HCT116 (cell line): ENCODE measurements around the gene PTPN22. TPM values are rescaled to one million over a fixed set of nuclear protein-coding genes. Genes with fewer than 3 reads are reported as not detected.

Source experiments
- ATAC-seq: fragments of 200-7000 bp; cut with Tn5 transposase; 2 replicates; pipeline ENCODE4 v1.9.1; 2020; ENCODE audit warnings: mild to moderate bottlenecking, moderate library complexity
- BruUV-seq: library from RNA; stranded (reverse); fragments of 400-500 nt; replicated peaks from 2 replicates; lab custom pipeline; 2021; lab: Mats Ljungman, UMichigan
- CTCF ChIA-PET: fragments of 300-600 bp; sonication (Branson Sonifier 250); formaldehyde crosslinking; loops from one replicate; lab custom pipeline; 2021; ENCODE audit warnings: antibody characterized with exemption; lab: Charles Lee
- POLR2A ChIA-PET: fragments of 300-600, 350-600 bp; sonication (Branson Sonifier 250); formaldehyde crosslinking; loops from one replicate; lab custom pipeline; 2021; ENCODE audit warnings: antibody characterized with exemption; lab: Charles Lee
- RAD21 ChIA-PET, 2 experiments: fragments of 300-600 bp; sonication (Branson Sonifier 250); formaldehyde crosslinking; loops; one replicate each; lab custom pipeline; 2023; ENCODE audit warnings: low total read pairs in 2 of 2; ENCODE audit not compliant: uncharacterized antibody in 2 of 2, unreplicated experiment in 2 of 2, low non-redundant PET in 1 of 2; lab: Charles Lee
- DNase-seq: peaks from one replicate; pipeline ENCODE4 v3.0.0-alpha.2; 2010; ENCODE audit warnings: low read depth, low spot score
- H2AFZ ChIP-seq: fragments of 200-600 bp; shearing (Covaris generic), sonication (generic); 2 replicates; pipeline ENCODE4 v1.6.1; 2017; ENCODE audit warnings: low read depth, mixed run types, mixed read lengths, antibody characterized with exemption, low read length; ENCODE audit not compliant: poor library complexity, severe bottlenecking
- H3K27ac ChIP-seq: 2 replicates; pipeline ENCODE4 v1.5.1; 2012; ENCODE audit warnings: low read depth, low read length
- H3K27me3 ChIP-seq: fragments of 200-600 bp; sonication (generic); 2 replicates; pipeline ENCODE4 v1.6.1; 2016; ENCODE audit warnings: mixed run types, low read length, mixed read lengths; ENCODE audit not compliant: insufficient read depth
- H3K36me3 ChIP-seq, 2 experiments: fragments of 200-500 bp in 1 of 2; fragments of 200-600 bp in 1 of 2; sonication (Bioruptor generic) in 1 of 2; sonication (generic) in 1 of 2; 2 replicates each; pipeline versions ENCODE4 v1.5.1 to v1.6.1; 2014 to 2016; ENCODE audit warnings: low read length in 2 of 2, inconsistent platforms in 1 of 2, mixed read lengths in 1 of 2, mixed run types in 1 of 2; ENCODE audit not compliant: insufficient read depth in 2 of 2, control insufficient read depth in 1 of 2
- H3K4me1 ChIP-seq, 2 experiments: fragments of 200-600 bp in 1 of 2; sonication (generic) in 1 of 2; 2 replicates each; pipeline versions ENCODE4 v1.5.1 to v1.6.1; 2012 to 2017; ENCODE audit warnings: low read length in 2 of 2, inconsistent platforms in 1 of 2, mild to moderate bottlenecking in 1 of 2, mixed read lengths in 1 of 2, mixed run types in 1 of 2, moderate library complexity in 1 of 2; ENCODE audit not compliant: insufficient read depth in 2 of 2, control insufficient read depth in 1 of 2
- H3K4me2 ChIP-seq: fragments of 200-600 bp; sonication (generic); 2 replicates; pipeline ENCODE4 v1.6.1; 2017; ENCODE audit warnings: mixed run types, low read length, mixed read lengths
- H3K4me3 ChIP-seq, 2 experiments: fragments of 200-600 bp in 1 of 2; sonication (generic) in 1 of 2; replicated peaks in 1 of 2; 2 replicates each; pipeline ENCODE4 v1.5.1; 2011 to 2016; ENCODE audit warnings: low read length in 2 of 2, control low read depth in 1 of 2, low read depth in 1 of 2, mild to moderate bottlenecking in 1 of 2, mixed read lengths in 1 of 2, mixed run types in 1 of 2
- H3K79me2 ChIP-seq: fragments of 200-600 bp; sonication (generic); 2 replicates; pipeline ENCODE4 v1.6.1; 2017; ENCODE audit warnings: mild to moderate bottlenecking, mixed run types, low read length, moderate library complexity, mixed read lengths; ENCODE audit not compliant: insufficient read depth
- H3K9ac ChIP-seq: fragments of 200-600 bp; sonication (generic); 2 replicates; pipeline ENCODE4 v1.6.1; 2016; ENCODE audit warnings: low read length, mixed read lengths
- H3K9me2 ChIP-seq: fragments of 200-600 bp; sonication (generic), shearing (Covaris generic); 2 replicates; pipeline ENCODE4 v1.6.1; 2017; ENCODE audit warnings: mixed run types, mild to moderate bottlenecking, moderate library complexity; ENCODE audit not compliant: insufficient read depth
- H3K9me3 ChIP-seq, 2 experiments: fragments of 200-500 bp in 1 of 2; fragments of 200-600 bp in 1 of 2; sonication (Bioruptor generic) in 1 of 2; sonication (generic) in 1 of 2; 2 replicates each; pipeline ENCODE4 v1.6.1; 2014 to 2017; ENCODE audit warnings: low read length in 2 of 2, mixed read lengths in 2 of 2, inconsistent platforms in 1 of 2, low read depth in 1 of 2, mild to moderate bottlenecking in 1 of 2, mixed run types in 1 of 2, moderate library complexity in 1 of 2; ENCODE audit not compliant: control insufficient read depth in 1 of 2, insufficient read depth in 1 of 2
- H4K20me1 ChIP-seq: fragments of 200-600 bp; sonication (generic), shearing (Covaris generic); 2 replicates; pipeline ENCODE4 v1.6.1; 2017; ENCODE audit warnings: mixed run types, mild to moderate bottlenecking, moderate library complexity; ENCODE audit not compliant: insufficient read depth
- CBX3 ChIP-seq: IDR thresholded peaks from 2 replicates; pipeline ENCODE4 v1.6.1; 2012; ENCODE audit warnings: low read depth
- CEBPB ChIP-seq: IDR thresholded peaks from 2 replicates; pipeline ENCODE4 v1.6.1; 2012; ENCODE audit warnings: low read depth
- FOSL1 ChIP-seq: IDR thresholded peaks from 2 replicates; pipeline ENCODE4 v1.6.1; 2012; ENCODE audit warnings: low read depth
- JUND ChIP-seq: IDR thresholded peaks from 2 replicates; pipeline ENCODE4 v1.6.1; 2012
- MAX ChIP-seq: IDR thresholded peaks from 2 replicates; pipeline ENCODE4 v1.6.1; 2012
- POLR2A ChIP-seq: IDR thresholded peaks from 2 replicates; pipeline ENCODE4 v1.7.0; 2011; ENCODE audit warnings: borderline replicate concordance; ENCODE audit not compliant: insufficient read depth, insufficient read length; ENCODE audit errors: extremely low read depth
- RAD21 ChIP-seq: IDR thresholded peaks from 2 replicates; pipeline ENCODE4 v1.6.1; 2012; ENCODE audit warnings: low read depth, mild to moderate bottlenecking
- SIN3A ChIP-seq: IDR thresholded peaks from 2 replicates; pipeline ENCODE4 v1.6.1; 2012; ENCODE audit warnings: low read depth
- SP1 ChIP-seq: IDR thresholded peaks from 2 replicates; pipeline ENCODE4 v1.6.1; 2012; ENCODE audit warnings: low read depth
- SRF ChIP-seq: IDR thresholded peaks from 2 replicates; pipeline ENCODE4 v1.6.1; 2012; ENCODE audit warnings: low read depth
- TCF7L2 ChIP-seq: IDR thresholded peaks from 2 replicates; pipeline ENCODE4 v1.7.0; 2011; ENCODE audit warnings: borderline replicate concordance, inconsistent platforms; ENCODE audit not compliant: insufficient read depth, insufficient read length; ENCODE audit errors: extremely low read depth
- YY1 ChIP-seq: IDR thresholded peaks from 2 replicates; pipeline ENCODE4 v1.6.1; 2011; ENCODE audit warnings: low read length, low read depth, moderate library complexity, mild to moderate bottlenecking; ENCODE audit not compliant: insufficient replicate concordance; ENCODE audit errors: extremely low read depth
- intact Hi-C: fragments of 100-400 bp; cut with micrococcal nuclease; formaldehyde crosslinking; loops from 2 replicates; pipeline ENCODE4 v1.10.0; 2022
- total RNA-seq: library from RNA; stranded (reverse); gene quantifications from one replicate; pipeline ENCODE4 v1.2.1, GENCODE V29; 2021; ENCODE audit not compliant: unreplicated experiment

PTPN22 gene
- total RNA-seq, 1 experiment from 2014 or later, result 0.17 TPM

- intact Hi-C loops, result no loop called here
- Histone ChIP-seq H3K9ac (no peak within 1 kb of the TSS), H3K9me3 (no peaks in the 10 kb centered on the region), H3K27me3 (no peaks in the 10 kb centered on the region), H3K4me3 (peak within 1 kb of the TSS in 1 of 2 experiments; percentile 23; a peak in 2 of 4 replicates), H3K4me1 (peaks cover 34 to 43% of the 10 kb centered on the region in 2 experiments), H3K79me2 (no peaks in the 10 kb centered on the region), H4K20me1 (no peaks in the 10 kb centered on the region), H2AFZ (peak within 1 kb of the TSS; percentile 55), H3K27ac (peak within 1 kb of the TSS; percentile 25), H3K9me2 (no peaks in the 10 kb centered on the region), H3K4me2 (peak within 1 kb of the TSS; percentile 59), H3K36me3 (no peaks in the 10 kb centered on the region)
- DNase-seq (peak; percentile 63), ATAC-seq (peak; percentile 75)
- ChIA-PET CTCF (no interaction called here), POLR2A (no interaction called here), RAD21 (interaction anchor here in 1 of 2 experiments (0.6 kb wide), 1 partner anchor 34 kb away, joined by 3 read pairs; no protein-coding TSS in a partner anchor)
- no TSS peak for BruUV-seq
- TF ChIP-seq TCF7L2 (peak; percentile 85), JUND (peak; percentile 82), POLR2A (no peak), MAX (peak; percentile 54), SIN3A (peak; percentile 61), FOSL1 (peak; percentile 68; the same call in 1 of the 2 replicates), RAD21 (no peak), SRF (0 out of 2 replicates have a peak, but pooled peaks have one; percentile 34), SP1 (peak; percentile 70), YY1 (no peak), CEBPB (no peak; the same call in 1 of the 2 replicates), CBX3 (peak; percentile 47; the same call in 1 of the 2 replicates)
Observed at GRCh38 chr1:113887402-113888175, 16.1 kb upstream of the PTPN22 start, which contains the start of gene BCL2L15. TSS of gene BCL2L15 (minus strand) at chr1:113887581. CDS start at chr1:113887375, 206 bp downstream.
